ENCODE data around the gene LEP. TPM values are rescaled to one million over a fixed set of nuclear protein-coding genes. Genes with fewer than 3 reads are reported as not detected.

Gene LEP
- total RNA-seq, 1 experiment from 2014 or later, result not detected

GRCh38 chr7:128210590-128211570 is 30.2 kb upstream of the LEP start:
- no peak for TF ChIP-seq CTCF (IDR thresholded peaks at IDR 0.05; ENCODE audit: unreplicated experiment)
- peaks cover 15% of the 10 kb centered on the region for H3K4me1 Mint-ChIP-seq (ENCODE audit: insufficient read depth, unreplicated experiment)
- H3K27me3 Mint-ChIP-seq (ENCODE audit: insufficient read depth, unreplicated experiment), result no peaks in the 10 kb centered on the region
- H3K27ac Mint-ChIP-seq (ENCODE audit: low read depth, unreplicated experiment), result no peak overlapping the region
- DNase-seq (ENCODE audit: unreplicated experiment), result no peak
- no peak overlapping the region for H3K4me3 Mint-ChIP-seq (ENCODE audit: unreplicated experiment)
- CTCF ChIA-PET, result interaction anchor here (0.6 to 9.0 kb wide), 26 partner anchors 8 to 622 kb away, joined by 3 to 239 read pairs (median 13); partner anchors contain the start of gene ARF5
- POLR2A ChIA-PET, result interaction anchor here (0.6 to 2.8 kb wide), 2 partner anchors 75 to 502 kb away, joined by 5 to 20 read pairs; no protein-coding TSS in a partner anchor
- intact Hi-C loops (cut with micrococcal nuclease), result no loop called here
- no TSS peak for BruUV-seq (replicated peaks)
- no peaks in the 10 kb centered on the region for H3K9me3 Mint-ChIP-seq (ENCODE audit: unreplicated experiment)
- no peaks in the 10 kb centered on the region for H3K36me3 Mint-ChIP-seq (ENCODE audit: insufficient read depth, unreplicated experiment)

DNA sequence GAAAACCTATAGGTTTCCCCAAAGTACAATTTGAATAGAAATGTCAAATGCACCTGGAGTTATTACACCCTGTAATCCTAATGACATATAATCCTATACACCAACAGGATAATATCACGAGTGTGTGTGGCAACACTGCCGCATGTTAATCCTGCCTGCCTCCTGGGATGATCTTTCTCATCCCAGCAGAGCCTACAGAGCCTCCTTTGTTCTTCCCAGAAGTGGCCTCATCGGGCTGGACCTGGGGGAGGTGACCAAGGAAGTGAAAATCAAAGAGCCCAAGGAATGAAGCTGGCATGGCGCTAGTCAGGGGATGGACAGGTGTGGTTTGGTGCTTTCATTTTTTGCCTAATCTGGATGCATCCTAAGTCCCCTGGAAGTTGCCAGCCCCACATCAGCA is 29.5 kb upstream of the LEP start:
- POLR2A ChIA-PET, result interaction anchor here (0.6 kb wide), 1 partner anchor 503 kb away, joined by 5 read pairs; no protein-coding TSS in a partner anchor
- TF ChIP-seq CTCF (IDR thresholded peaks at IDR 0.05; ENCODE audit: unreplicated experiment), result no peak
- H3K27ac Mint-ChIP-seq (ENCODE audit: low read depth, unreplicated experiment), result no peak overlapping the region
- CTCF ChIA-PET, result interaction anchor here (0.6 to 7.8 kb wide), 8 partner anchors 29 to 507 kb away, joined by 3 to 188 read pairs (median 3); no protein-coding TSS in a partner anchor
- H3K9me3 Mint-ChIP-seq (ENCODE audit: unreplicated experiment), result no peaks in the 10 kb centered on the region
- no peaks in the 10 kb centered on the region for H3K36me3 Mint-ChIP-seq (ENCODE audit: insufficient read depth, unreplicated experiment)
- no peak for DNase-seq (ENCODE audit: unreplicated experiment)
- no TSS peak for BruUV-seq (replicated peaks)
- no peaks in the 10 kb centered on the region for H3K27me3 Mint-ChIP-seq (ENCODE audit: insufficient read depth, unreplicated experiment)
- intact Hi-C loops (cut with micrococcal nuclease), result no loop called here
- peaks cover 17% of the 10 kb centered on the region for H3K4me1 Mint-ChIP-seq (ENCODE audit: insufficient read depth, unreplicated experiment)
- no peak overlapping the region for H3K4me3 Mint-ChIP-seq (ENCODE audit: unreplicated experiment)

GRCh38 chr7:128214463-128214862 is 26.6 kb upstream of the LEP start:
- H3K4me3 Mint-ChIP-seq (ENCODE audit: unreplicated experiment), result no peak overlapping the region
- CTCF ChIA-PET, result interaction anchor here (0.7 to 1.1 kb wide), 2 partner anchors 10 to 24 kb away, joined by 3 read pairs; no protein-coding TSS in a partner anchor
- peak overlapping the region; percentile 77 for H3K27ac Mint-ChIP-seq (ENCODE audit: low read depth, unreplicated experiment)
- TF ChIP-seq CTCF (IDR thresholded peaks at IDR 0.05; ENCODE audit: unreplicated experiment), result no peak
- intact Hi-C loops (cut with micrococcal nuclease), result no loop called here
- H3K36me3 Mint-ChIP-seq (ENCODE audit: insufficient read depth, unreplicated experiment), result no peaks in the 10 kb centered on the region
- no peaks in the 10 kb centered on the region for H3K27me3 Mint-ChIP-seq (ENCODE audit: insufficient read depth, unreplicated experiment)
- H3K4me1 Mint-ChIP-seq (ENCODE audit: insufficient read depth, unreplicated experiment), result peaks cover 36% of the 10 kb centered on the region
- no peak for DNase-seq (ENCODE audit: unreplicated experiment)
- H3K9me3 Mint-ChIP-seq (ENCODE audit: unreplicated experiment), result no peaks in the 10 kb centered on the region
- BruUV-seq (replicated peaks), result no TSS peak
- POLR2A ChIA-PET, result no interaction called here

DNA sequence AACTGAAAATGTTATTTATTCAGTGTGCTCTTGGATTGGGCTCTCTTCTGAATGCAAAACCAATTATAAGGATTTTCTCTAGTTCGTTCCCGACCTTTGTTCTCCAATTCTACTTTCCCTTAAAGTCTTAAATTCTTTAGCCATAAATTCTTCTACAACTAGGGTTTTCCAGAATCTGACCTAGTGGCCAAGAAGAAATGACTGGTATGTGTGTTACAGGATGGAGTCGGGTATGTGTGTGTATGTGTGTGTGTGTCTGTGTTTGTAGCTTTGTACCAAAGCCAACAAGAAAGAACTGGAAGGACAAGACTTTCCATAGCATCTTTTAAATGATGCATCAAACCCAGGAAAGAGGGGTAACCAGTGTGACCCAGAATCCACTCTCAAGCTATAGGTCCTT is 25.8 kb upstream of the LEP start:
- ChIA-PET POLR2A (interaction anchor here (0.7 kb wide), 1 partner anchor 848 kb away, joined by 3 read pairs; no protein-coding TSS in a partner anchor), CTCF (interaction anchor here (0.9 to 1.3 kb wide), 3 partner anchors 11 to 107 kb away, joined by 3 to 4 read pairs (median 4); no protein-coding TSS in a partner anchor)
- Mint-ChIP-seq H3K27ac (ENCODE audit: low read depth, unreplicated experiment) (peak overlapping the region; percentile 24), H3K4me1 (ENCODE audit: insufficient read depth, unreplicated experiment) (peaks cover 41% of the 10 kb centered on the region), H3K9me3 (ENCODE audit: unreplicated experiment) (no peaks in the 10 kb centered on the region), H3K27me3 (ENCODE audit: insufficient read depth, unreplicated experiment) (no peaks in the 10 kb centered on the region), H3K4me3 (ENCODE audit: unreplicated experiment) (no peak overlapping the region), H3K36me3 (ENCODE audit: insufficient read depth, unreplicated experiment) (no peaks in the 10 kb centered on the region)
- no TSS peak for BruUV-seq (replicated peaks)
- DNase-seq (ENCODE audit: unreplicated experiment), result no peak
- intact Hi-C loops (cut with micrococcal nuclease), result no loop called here
- no peak for TF ChIP-seq CTCF (IDR thresholded peaks at IDR 0.05; ENCODE audit: unreplicated experiment)
